ENCODE results near the gene KCNK10.
"Not testable (repeated sequence)": the region's sequence is repeated elsewhere in the genome, so short reads cannot be mapped to it uniquely, and the experiment has no call there.

KCNK10 gene

GRCh38 chr14:88271205-88271604 is 51.9 kb downstream of the KCNK10 start:
- H3K27me3 ChIP-seq: peaks cover 0 to 11% of the 10 kb centered on the region in 2 donors
- TF ChIP-seq, protein P1, sequence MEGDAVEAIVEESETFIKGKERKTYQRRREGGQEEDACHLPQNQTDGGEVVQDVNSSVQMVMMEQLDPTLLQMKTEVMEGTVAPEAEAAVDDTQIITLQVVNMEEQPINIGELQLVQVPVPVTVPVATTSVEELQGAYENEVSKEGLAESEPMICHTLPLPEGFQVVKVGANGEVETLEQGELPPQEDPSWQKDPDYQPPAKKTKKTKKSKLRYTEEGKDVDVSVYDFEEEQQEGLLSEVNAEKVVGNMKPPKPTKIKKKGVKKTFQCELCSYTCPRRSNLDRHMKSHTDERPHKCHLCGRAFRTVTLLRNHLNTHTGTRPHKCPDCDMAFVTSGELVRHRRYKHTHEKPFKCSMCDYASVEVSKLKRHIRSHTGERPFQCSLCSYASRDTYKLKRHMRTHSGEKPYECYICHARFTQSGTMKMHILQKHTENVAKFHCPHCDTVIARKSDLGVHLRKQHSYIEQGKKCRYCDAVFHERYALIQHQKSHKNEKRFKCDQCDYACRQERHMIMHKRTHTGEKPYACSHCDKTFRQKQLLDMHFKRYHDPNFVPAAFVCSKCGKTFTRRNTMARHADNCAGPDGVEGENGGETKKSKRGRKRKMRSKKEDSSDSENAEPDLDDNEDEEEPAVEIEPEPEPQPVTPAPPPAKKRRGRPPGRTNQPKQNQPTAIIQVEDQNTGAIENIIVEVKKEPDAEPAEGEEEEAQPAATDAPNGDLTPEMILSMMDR (IDR thresholded peaks at IDR 0.05): no peak
- H3K4me3 ChIP-seq: no peak overlapping the region
- intact Hi-C loops (cut with DNase I; ENCODE audit: low total_unique reads): no loop called here
- DNase-seq: no peak
- H3K4me1 ChIP-seq: no peaks in the 10 kb centered on the region
- no peaks in the 10 kb centered on the region for H3K9me3 ChIP-seq
- no peaks in the 10 kb centered on the region for H3K36me3 ChIP-seq
- no peak overlapping the region for H3K27ac ChIP-seq

DNA sequence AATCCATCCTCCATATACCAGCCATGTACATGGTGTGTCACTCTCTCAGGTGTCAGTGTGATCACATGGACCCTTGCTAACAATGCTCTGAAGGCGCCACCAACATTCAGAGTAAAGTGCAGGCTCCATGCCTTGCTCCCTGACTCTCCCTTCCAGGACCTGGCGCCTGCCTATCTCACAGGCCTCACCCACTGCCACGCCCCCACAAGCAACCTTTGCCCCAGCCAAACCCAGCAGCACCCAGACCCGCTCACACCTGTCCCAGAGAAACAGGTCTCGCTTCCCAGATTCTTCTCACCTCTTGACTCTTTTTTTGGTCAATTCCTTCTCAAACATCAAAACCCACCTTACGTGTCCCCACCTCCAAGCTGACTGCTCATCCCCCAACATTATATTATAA is 52.3 kb downstream of the KCNK10 start:
- Histone ChIP-seq H3K4me3 (no peak overlapping the region), H3K27me3 (peaks cover 0 to 11% of the 10 kb centered on the region in 2 donors), H3K4me1 (no peaks in the 10 kb centered on the region), H3K27ac (no peak overlapping the region), H3K9me3 (no peaks in the 10 kb centered on the region), H3K36me3 (no peaks in the 10 kb centered on the region)
- DNase-seq: no peak
- intact Hi-C loops (cut with DNase I; ENCODE audit: low total_unique reads): no loop called here
- TF ChIP-seq, protein P1 (IDR thresholded peaks at IDR 0.05): no peak

DNA sequence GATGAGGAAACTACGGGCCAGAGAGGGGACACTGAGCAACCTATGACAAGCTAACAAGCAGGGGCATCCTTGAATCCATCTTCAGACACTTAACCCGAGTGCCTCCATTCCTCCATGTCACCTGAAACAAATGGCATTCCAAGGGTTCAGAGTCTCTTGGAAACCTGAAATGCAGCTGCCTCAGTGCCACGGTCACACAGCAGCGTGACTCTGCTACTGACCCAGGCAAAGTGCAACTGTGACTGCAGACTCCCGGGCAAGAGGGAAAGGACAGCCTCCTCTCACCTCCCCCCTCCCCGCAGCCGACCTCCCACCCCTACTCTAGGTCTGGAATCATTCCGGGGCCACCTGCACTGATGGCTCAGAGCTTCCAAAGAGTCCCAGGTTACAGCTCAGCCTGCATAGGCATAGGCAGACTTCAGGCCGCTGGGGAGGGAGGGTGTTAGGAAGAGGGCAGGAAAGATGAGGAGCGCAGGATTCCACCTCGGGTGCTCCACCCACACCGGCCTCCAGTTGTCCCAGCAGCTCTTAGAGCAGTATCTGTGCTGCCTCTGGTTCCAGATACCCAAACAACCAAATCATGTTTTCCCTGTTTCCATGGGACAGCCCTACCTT is 53.2 kb downstream of the KCNK10 start:
- Histone ChIP-seq H3K36me3 (no peaks in the 10 kb centered on the region), H3K27me3 (peaks cover 0 to 6% of the 10 kb centered on the region in 2 donors), H3K4me1 (no peaks in the 10 kb centered on the region), H3K27ac (no peak overlapping the region), H3K9me3 (no peaks in the 10 kb centered on the region), H3K4me3 (no peak overlapping the region)
- TF ChIP-seq, protein P1 (IDR thresholded peaks at IDR 0.05): no peak
- intact Hi-C loops (cut with DNase I; ENCODE audit: low total_unique reads): no loop called here
- DNase-seq: no peak

GRCh38 chr14:88266474-88266873 is 56.6 kb downstream of the KCNK10 start:
- peaks cover 0 to 4% of the 10 kb centered on the region in 2 donors for H3K27me3 ChIP-seq
- DNase-seq: no peak
- no peaks in the 10 kb centered on the region for H3K4me1 ChIP-seq
- no peaks in the 10 kb centered on the region for H3K9me3 ChIP-seq
- TF ChIP-seq, protein P1 (IDR thresholded peaks at IDR 0.05): no peak
- intact Hi-C loops (cut with DNase I; ENCODE audit: low total_unique reads): no loop called here
- no peaks in the 10 kb centered on the region for H3K36me3 ChIP-seq
- H3K4me3 ChIP-seq: no peak overlapping the region
- no peak overlapping the region for H3K27ac ChIP-seq

DNA sequence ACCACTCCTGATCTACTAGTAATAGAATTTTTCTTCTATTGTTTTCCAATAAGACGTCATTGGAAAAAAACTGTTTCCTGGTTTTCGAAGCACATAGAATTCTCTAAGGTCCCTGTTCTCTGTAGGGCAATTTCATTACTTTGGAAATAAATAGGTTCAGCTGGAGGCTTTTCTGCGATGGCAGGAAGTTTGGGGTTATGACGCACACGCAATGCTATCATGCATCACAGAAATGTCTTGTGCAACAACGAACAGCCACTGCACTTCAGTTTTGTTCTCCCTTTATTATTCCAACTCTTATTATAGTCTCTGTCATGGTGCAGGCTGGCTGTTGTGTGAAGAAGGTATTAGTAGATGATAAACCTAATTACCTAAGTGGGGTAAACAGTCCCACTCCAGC is 59.0 kb downstream of the KCNK10 start:
- H3K27me3 ChIP-seq: no peaks in the 10 kb centered on the region
- H3K36me3 ChIP-seq: no peaks in the 10 kb centered on the region
- intact Hi-C loops (cut with DNase I; ENCODE audit: low total_unique reads): no loop called here
- DNase-seq: no peak
- H3K9me3 ChIP-seq: no peaks in the 10 kb centered on the region
- H3K4me1 ChIP-seq: no peaks in the 10 kb centered on the region
- H3K4me3 ChIP-seq: no peak overlapping the region
- H3K27ac ChIP-seq: no peak overlapping the region
- TF ChIP-seq, protein P1 (IDR thresholded peaks at IDR 0.05): no peak

GRCh38 chr14:88261302-88261701 is 61.8 kb downstream of the KCNK10 start:
- H3K4me3 ChIP-seq; H3K9me3 ChIP-seq; H3K27ac ChIP-seq; H3K36me3 ChIP-seq; H3K27me3 ChIP-seq; intact Hi-C loops (cut with DNase I; ENCODE audit: low total_unique reads); DNase-seq; H3K4me1 ChIP-seq: not testable (repeated sequence)

All from tibial artery (tissue), 4 donors.